HG03175 (cell line): ENCODE measurements around the gene C21orf58.
A peak's percentile ranks its signal among the peaks of the same experiment; 100 is the strongest.
"Not testable (repeated sequence)": the region's sequence is repeated elsewhere in the genome, so short reads cannot be mapped to it uniquely, and the experiment has no call there.

Experiments used
- ATAC-seq: cut with Tn5 transposase; IDR thresholded peaks from one replicate; pipeline ENCODE4 v1.9.1; 2021; ENCODE audit warnings: mild to moderate bottlenecking, moderate library complexity; ENCODE audit not compliant: unreplicated experiment

C21orf58 gene

DNA sequence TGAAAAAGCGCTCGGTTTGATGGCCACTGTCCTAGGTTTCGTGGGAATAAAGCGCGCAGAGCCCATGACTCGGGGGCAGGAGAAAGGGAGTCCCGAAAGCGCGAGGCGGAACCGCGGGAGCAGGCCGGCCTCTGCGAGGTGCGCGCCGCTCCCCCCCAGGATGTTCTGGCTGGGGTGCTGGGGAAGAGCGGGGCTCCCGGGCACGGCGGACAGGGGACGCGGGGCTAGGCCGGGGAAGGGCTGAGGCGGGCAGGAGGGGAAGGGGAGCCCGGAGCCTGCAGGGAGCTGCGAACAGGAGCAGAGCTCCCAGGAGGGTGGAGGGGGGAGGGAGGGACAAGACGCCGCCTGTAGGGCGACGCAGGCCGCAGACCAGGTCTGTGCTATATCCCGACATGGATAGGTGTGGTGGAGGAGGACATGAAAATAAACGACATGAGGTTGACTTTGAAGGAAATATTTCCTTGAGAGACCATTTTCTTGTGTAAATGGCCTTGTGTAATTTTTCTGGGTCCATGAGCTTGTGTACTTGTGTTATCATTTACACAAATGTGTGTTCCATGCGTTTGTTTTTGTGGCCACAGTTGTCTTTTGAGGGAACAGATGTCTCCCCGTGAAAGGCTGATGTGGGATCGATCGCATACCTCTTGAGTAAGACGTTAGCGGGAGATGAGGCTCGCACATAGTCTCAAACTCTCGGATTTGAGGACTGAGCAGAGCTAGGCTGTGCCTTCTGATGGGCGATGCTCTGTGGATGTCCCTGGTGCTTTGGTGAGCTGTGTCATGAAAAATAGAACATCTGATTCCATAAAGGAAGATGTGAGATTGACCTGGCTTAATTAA is 1.6 kb upstream of the C21orf58 start:
- ATAC-seq = no peak

DNA sequence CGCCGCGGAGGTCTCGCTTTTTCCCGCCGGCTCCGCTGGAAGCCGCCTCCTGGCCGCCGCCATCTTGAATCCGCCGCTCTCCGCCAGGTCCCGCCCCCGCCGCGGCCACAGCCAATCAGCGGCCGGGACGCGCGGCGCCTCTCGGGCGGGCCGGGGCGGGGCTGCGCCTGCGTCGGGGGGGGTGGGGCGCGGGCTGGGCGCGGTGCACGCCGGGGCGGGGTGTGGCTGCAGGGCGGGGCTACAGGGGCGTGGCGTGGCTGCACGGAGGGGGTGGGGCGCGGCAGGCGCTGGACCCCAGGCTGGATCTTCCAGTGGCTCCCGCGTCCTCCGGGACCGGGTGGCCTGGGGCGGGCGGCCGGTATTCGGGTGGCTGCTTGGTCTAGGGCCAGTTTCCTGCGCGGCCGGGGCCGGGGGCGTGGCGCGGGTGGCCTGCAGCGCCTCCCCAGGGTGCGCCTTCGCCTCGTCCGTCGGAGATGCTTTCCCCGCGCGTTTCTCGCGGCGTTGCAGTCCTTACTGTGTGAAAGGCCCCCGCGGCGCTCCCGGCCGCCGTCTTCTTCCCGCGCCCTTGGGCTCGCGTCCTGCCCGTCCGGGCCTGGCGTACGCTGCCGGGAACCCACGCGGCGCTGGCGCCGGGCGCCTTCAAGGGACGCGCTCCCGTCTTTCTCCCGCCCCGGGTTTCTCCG is 861 bp upstream of the C21orf58 start:
- ATAC-seq = peak; percentile 64

GRCh38 chr21:46323227-46323709 is 402 bp downstream of the C21orf58 start:
- peak; percentile 4 for ATAC-seq

DNA sequence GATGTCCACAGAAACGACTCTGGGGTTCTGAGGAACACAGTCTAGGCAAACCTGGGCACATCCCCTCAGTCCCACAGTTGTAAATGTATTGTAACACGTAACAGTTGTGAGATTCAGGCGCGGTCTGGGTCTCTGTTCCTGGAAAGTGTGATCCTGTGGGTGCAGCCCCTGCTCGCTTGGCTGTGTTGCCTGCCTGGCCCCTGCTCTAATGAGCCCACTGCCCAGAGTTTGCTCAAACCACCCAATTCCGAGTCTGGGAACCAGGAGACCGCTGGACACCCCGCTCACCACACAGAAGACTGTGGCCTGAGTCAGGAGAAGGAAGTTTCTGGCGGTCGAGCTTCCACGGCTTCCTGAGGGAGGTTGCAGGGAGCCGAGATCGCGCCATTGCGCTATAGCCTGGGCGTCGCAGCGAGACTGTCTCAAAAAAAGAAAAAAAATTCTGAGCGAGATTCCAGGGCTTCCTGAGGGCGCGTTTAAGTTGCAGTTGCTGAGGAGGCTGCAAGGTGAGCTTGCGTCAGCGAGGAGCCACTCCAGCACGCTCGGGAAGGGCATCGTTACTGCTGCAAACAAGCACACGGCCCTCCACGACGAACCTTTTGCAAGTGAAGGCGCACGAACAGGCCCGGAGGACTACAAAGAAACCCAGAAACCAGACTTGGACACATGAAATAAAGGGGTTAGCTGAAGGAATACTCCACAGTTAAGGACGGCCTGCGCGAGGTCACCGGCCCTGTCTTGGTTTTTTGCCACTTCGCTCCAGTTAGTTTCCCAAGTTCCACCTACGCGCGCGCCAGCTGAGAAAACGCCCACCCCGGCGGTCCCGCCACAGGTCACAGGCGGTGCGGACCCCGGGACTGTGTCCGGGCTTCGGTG is 1.1 kb downstream of the C21orf58 start:
- no peak for ATAC-seq

- no peak for ATAC-seq
Observed at GRCh38 chr21:46320331-46320801, 3.3 kb downstream of the C21orf58 start.

- ATAC-seq = no peak
Observed at GRCh38 chr21:46319186-46319585, 4.5 kb downstream of the C21orf58 start.

GRCh38 chr21:46318464-46318845 is 5.2 kb downstream of the C21orf58 start:
- no peak for ATAC-seq

GRCh38 chr21:46317710-46318463 is 5.8 kb downstream of the C21orf58 start:
- ATAC-seq = no peak

GRCh38 chr21:46316708-46317324 is 6.9 kb downstream of the C21orf58 start:
- ATAC-seq = no peak

- ATAC-seq = no peak
Observed at GRCh38 chr21:46314441-46315020, 9.1 kb downstream of the C21orf58 start.

GRCh38 chr21:46312949-46313348 is 10.7 kb downstream of the C21orf58 start:
- no peak for ATAC-seq

GRCh38 chr21:46311568-46311967 is 12.1 kb downstream of the C21orf58 start:
- no peak for ATAC-seq

DNA sequence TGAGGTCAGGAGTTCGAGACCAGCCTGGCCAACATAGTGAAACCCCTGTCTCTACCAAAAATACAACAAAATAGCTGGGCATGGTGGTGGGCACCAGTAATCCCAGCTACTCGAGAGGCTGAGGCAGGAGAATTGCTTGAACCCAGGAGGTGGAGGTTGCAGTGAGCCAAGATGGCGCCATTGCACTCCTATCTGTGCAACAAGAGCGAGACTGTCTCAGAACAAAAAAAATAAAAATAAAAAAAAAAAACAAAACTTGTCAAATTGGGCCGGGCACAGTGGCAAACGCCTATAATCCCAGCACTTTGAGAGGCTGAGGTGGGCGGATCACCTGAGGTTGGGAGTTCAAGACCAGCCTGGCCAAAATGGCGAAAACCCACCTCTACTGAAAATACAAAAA is 13.4 kb downstream of the C21orf58 start:
- ATAC-seq = not testable (repeated sequence)

DNA sequence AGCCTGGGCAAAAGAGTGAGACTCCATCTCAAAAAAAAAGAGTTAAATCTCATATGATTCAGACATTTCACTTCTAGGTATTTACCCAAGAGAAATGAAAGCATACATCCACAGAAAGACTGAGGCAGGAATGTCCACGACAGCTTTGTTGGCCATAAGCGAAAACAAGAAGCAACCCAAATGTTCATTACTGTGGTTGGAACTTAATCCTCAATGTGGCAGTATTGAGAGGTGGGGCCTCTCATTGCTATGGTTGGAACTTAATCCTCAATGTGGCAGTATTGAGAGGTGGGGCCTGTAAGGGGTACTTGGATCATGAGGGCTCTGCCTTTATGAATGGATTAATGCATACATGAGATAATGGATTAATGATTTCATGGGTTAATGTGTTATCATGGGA is 15.2 kb downstream of the C21orf58 start:
- no peak for ATAC-seq

GRCh38 chr21:46307625-46308024 is 16.0 kb downstream of the C21orf58 start:
- ATAC-seq = no peak

GRCh38 chr21:46304955-46305354 is 18.7 kb downstream of the C21orf58 start:
- no peak for ATAC-seq

GRCh38 chr21:46304437-46304836 is 19.2 kb downstream of the C21orf58 start:
- no peak for ATAC-seq

- no peak for ATAC-seq
Observed at GRCh38 chr21:46301759-46302158, 21.9 kb downstream of the C21orf58 start.

GRCh38 chr21:46299167-46299566 is 24.5 kb downstream of the C21orf58 start:
- ATAC-seq = no peak
